Thyroid gland (tissue), 4 donors: ENCODE data around the gene CFL1. TPM values are rescaled to one million over a fixed set of nuclear protein-coding genes. Genes with fewer than 3 reads are reported as not detected.

ENCODE experiments used
- DNase-seq, 2 donors: peaks; one replicate each; pipeline ENCODE4 v3.0.0-alpha.2; 2019
- H3K27ac ChIP-seq, 3 donors: fragments of 200-600 bp; sonication (generic); 1 replicate in 2 of 3; 2 replicates in 1 of 3; pipeline ENCODE4 v1.5.1; 2016 to 2019; ENCODE audit warnings: mild to moderate bottlenecking in 1 of 3, moderate library complexity in 1 of 3
- H3K27me3 ChIP-seq: fragments of 200-600 bp; sonication (generic); one replicate; pipeline ENCODE4 v1.5.1; 2019
- H3K36me3 ChIP-seq, 2 donors: fragments of 200-600 bp; sonication (generic); one replicate each; pipeline ENCODE4 v1.5.1; 2016 to 2019
- H3K4me1 ChIP-seq, 2 donors: fragments of 200-600 bp; sonication (generic); one replicate each; pipeline ENCODE4 v1.5.1; 2017 to 2019
- H3K4me3 ChIP-seq, 3 donors: fragments of 200-600 bp; sonication (generic); replicated peaks in 1 of 3; 1 replicate in 2 of 3; 2 replicates in 1 of 3; pipeline ENCODE4 v1.5.1; 2016; ENCODE audit warnings: mild to moderate bottlenecking in 1 of 3
- H3K9me3 ChIP-seq: fragments of 200-600 bp; sonication (generic); one replicate; pipeline ENCODE4 v1.5.1; 2017
- POLR2A ChIP-seq, 2 donors: fragments of 450-650 bp; IDR thresholded peaks; one replicate each; pipeline ENCODE4 v1.6.1; 2017; ENCODE audit warnings: antibody characterized with exemption in 2 of 2, mild to moderate bottlenecking in 2 of 2, moderate library complexity in 1 of 2
- WGBS, 2 donors: methylation state at CpG; one replicate each; pipeline ENCODE4 v1.1.5; 2017; 5-methylcytosine and 5-hydroxymethylcytosine counted together
- intact Hi-C: fragments of 100-400 bp; cut with DNase I; formaldehyde crosslinking; loops from one replicate; pipeline ENCODE4 v1.15.1; 2023
- total RNA-seq, 4 donors: library from RNA; depleted of rRNA; stranded (reverse); fragments of >200 nt; gene quantifications; one replicate each; pipeline ENCODE4 v1.2.3, GENCODE V29; 2016
- TF ChIP-seq, protein P1 (sequence below), 6 experiments: fragments of 200-600 bp in 3 of 6; fragments of 450-650 bp in 3 of 6; sonication (generic) in 3 of 6; IDR thresholded peaks; one replicate each; pipeline ENCODE4 v1.5.1; 2016 to 2019; ENCODE audit warnings: antibody characterized with exemption in 6 of 6, mild to moderate bottlenecking in 2 of 6, inconsistent platforms in 1 of 6, moderate library complexity in 1 of 6

CFL1 gene
- total RNA-seq, 4 donors from 2014 or later = 330 to 581 (median 494) TPM

DNA sequence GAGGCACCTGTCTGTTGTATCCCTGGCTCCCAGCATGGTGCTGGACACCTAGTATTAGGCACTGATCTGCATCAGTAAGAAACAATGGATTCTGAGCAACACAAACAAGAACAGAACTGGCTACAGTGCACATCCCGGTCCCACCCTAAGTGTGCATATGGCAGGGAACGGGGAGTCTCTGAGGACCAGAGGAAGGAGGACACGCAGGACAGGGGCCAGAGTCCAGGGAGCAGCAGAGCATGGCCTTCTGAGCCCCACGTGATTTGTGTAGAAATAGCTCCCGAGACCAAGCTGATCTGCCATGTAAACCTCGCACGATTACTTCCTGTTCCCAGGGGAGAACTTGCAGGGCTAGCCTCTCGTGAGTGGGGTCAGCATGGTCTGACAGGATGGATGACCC lies 36.9 kb downstream of the CFL1 start:
- Histone ChIP-seq H3K27ac (no peak overlapping the region), H3K27me3 (no peaks in the 10 kb centered on the region), H3K9me3 (no peaks in the 10 kb centered on the region), H3K4me3 (no peak overlapping the region), H3K4me1 (peaks cover 4 to 15% of the 10 kb centered on the region in 2 donors), H3K36me3 (no peaks in the 10 kb centered on the region)
- TF ChIP-seq, protein P1, sequence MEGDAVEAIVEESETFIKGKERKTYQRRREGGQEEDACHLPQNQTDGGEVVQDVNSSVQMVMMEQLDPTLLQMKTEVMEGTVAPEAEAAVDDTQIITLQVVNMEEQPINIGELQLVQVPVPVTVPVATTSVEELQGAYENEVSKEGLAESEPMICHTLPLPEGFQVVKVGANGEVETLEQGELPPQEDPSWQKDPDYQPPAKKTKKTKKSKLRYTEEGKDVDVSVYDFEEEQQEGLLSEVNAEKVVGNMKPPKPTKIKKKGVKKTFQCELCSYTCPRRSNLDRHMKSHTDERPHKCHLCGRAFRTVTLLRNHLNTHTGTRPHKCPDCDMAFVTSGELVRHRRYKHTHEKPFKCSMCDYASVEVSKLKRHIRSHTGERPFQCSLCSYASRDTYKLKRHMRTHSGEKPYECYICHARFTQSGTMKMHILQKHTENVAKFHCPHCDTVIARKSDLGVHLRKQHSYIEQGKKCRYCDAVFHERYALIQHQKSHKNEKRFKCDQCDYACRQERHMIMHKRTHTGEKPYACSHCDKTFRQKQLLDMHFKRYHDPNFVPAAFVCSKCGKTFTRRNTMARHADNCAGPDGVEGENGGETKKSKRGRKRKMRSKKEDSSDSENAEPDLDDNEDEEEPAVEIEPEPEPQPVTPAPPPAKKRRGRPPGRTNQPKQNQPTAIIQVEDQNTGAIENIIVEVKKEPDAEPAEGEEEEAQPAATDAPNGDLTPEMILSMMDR (IDR thresholded peaks at IDR 0.05) = no peak
- no peak for TF ChIP-seq POLR2A (IDR thresholded peaks at IDR 0.05)
- intact Hi-C loops = no loop called here
- WGBS, 2 donors = 24 to 31% methylated on average over 6 to 8 of the region's 8 CpGs
- peak; percentile 51 to 60 for DNase-seq

- peak in 1 of 2 donors; percentile 40 for TF ChIP-seq POLR2A (IDR thresholded peaks at IDR 0.05)
- TF ChIP-seq, protein P1 (IDR thresholded peaks at IDR 0.05) = peak; percentile 93 to 100 (median 99)
- Histone ChIP-seq H3K36me3 (no peaks in the 10 kb centered on the region), H3K4me3 (peak overlapping the region; percentile 41 to 67 (median 64)), H3K9me3 (no peaks in the 10 kb centered on the region), H3K4me1 (peaks cover 4 to 15% of the 10 kb centered on the region in 2 donors), H3K27ac (peak overlapping the region; percentile 71 to 89 (median 72)), H3K27me3 (no peaks in the 10 kb centered on the region)
- intact Hi-C loops = loop anchor here (5.0 kb wide), 1 partner anchor 101 kb away; no protein-coding TSS in a partner anchor
- DNase-seq = peak; percentile 93 to 96
- 7 to 26% methylated on average over 16 to 69 of the region's 74 CpGs for WGBS, 2 donors
Observed at GRCh38 chr11:65817835-65818680, 39.9 kb downstream of the CFL1 start.

DNA sequence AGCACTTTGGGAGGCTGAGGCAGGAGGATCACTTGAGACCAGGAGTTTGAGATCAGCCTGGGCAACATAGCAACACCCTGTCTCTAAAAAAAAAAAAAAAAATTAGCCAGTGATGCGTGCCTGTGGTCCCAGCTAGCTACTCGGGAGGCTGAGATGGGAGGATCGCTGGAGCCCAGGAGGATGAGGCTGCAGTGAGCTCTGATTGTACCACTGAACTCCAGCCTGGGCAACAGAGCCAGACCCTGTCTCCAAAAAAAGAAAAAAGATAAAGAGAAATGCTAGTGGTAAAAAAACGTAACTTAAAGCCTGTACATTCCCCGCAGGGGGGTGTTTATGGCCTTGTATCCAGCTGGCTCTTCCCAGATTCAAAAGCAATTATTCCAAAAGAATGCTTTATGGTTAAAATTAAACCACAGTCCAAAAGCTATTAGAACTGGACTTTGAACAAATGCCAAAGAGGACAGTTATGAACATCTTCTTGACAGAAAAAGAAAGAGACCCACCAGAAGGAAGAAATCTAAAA lies 40.6 kb downstream of the CFL1 start:
- intact Hi-C loops = loop anchor here (5.0 kb wide), 1 partner anchor 100 kb away; no protein-coding TSS in a partner anchor
- Histone ChIP-seq H3K27me3 (no peaks in the 10 kb centered on the region), H3K4me1 (peaks cover 4 to 15% of the 10 kb centered on the region in 2 donors), H3K9me3 (no peaks in the 10 kb centered on the region), H3K27ac (peak overlapping the region in 2 of 3 donors; percentile 71 to 89), H3K36me3 (no peaks in the 10 kb centered on the region), H3K4me3 (peak overlapping the region in 2 of 3 donors; percentile 64 to 67)
- TF ChIP-seq, protein P1 (IDR thresholded peaks at IDR 0.05) = no peak
- no peak for TF ChIP-seq POLR2A (IDR thresholded peaks at IDR 0.05)
- WGBS, 2 donors = 76% methylated on average over 5 of the region's 5 CpGs
- DNase-seq = no peak

- Histone ChIP-seq H3K4me3 (no peak overlapping the region), H3K27me3 (no peaks in the 10 kb centered on the region), H3K4me1 (peaks cover 4 to 15% of the 10 kb centered on the region in 2 donors), H3K9me3 (no peaks in the 10 kb centered on the region), H3K27ac (no peak overlapping the region), H3K36me3 (no peaks in the 10 kb centered on the region)
- 95 to 100% methylated on average over 3 of the region's 3 CpGs for WGBS, 2 donors
- intact Hi-C loops = loop anchor here (5.0 kb wide), 1 partner anchor 99 kb away; no protein-coding TSS in a partner anchor
- no peak for DNase-seq
- TF ChIP-seq, protein P1 (IDR thresholded peaks at IDR 0.05) = no peak
- TF ChIP-seq POLR2A (IDR thresholded peaks at IDR 0.05) = no peak
Observed at GRCh38 chr11:65816696-65817095, 41.3 kb downstream of the CFL1 start.
